ENCODE data around the gene THADA.
A peak's percentile ranks its signal among the peaks of the same experiment; 100 is the strongest.
"Not testable (repeated sequence)": the region's sequence is repeated elsewhere in the genome, so short reads cannot be mapped to it uniquely, and the experiment has no call there.

THADA gene

GRCh38 chr2:43207553-43208300, 388.1 kb downstream of the THADA start:
- DNase-seq (ENCODE audit: low spot score): peak; percentile 39

GRCh38 chr2:43206602-43207001, 389.2 kb downstream of the THADA start:
- no peak for DNase-seq (ENCODE audit: low spot score)

- DNase-seq (ENCODE audit: low spot score): no peak
These were observed 392.5 kb downstream of the THADA start for GRCh38 chr2:43203373-43203772.

- DNase-seq (ENCODE audit: low spot score): no peak
These were observed 393.5 kb downstream of the THADA start for GRCh38 chr2:43202289-43202688.

- no peak for DNase-seq (ENCODE audit: low spot score)
These were observed 394.3 kb downstream of the THADA start for GRCh38 chr2:43201497-43201896.

- DNase-seq (ENCODE audit: low spot score): no peak
These were observed 394.8 kb downstream of the THADA start for GRCh38 chr2:43201016-43201415.

- DNase-seq (ENCODE audit: low spot score): no peak
These were observed 396.0 kb downstream of the THADA start for GRCh38 chr2:43199492-43200488.

GRCh38 chr2:43198263-43198662, 397.6 kb downstream of the THADA start:
- DNase-seq (ENCODE audit: low spot score): no peak

GRCh38 chr2:43197588-43197896, 398.3 kb downstream of the THADA start:
- no peak for DNase-seq (ENCODE audit: low spot score)

- peak; percentile 78 for DNase-seq (ENCODE audit: low spot score)
These were observed 398.9 kb downstream of the THADA start for GRCh38 chr2:43196768-43197587.

- DNase-seq (ENCODE audit: low spot score): no peak
These were observed 401.5 kb downstream of the THADA start for GRCh38 chr2:43194121-43194869.

GRCh38 chr2:43193652-43194120, 402.2 kb downstream of the THADA start:
- no peak for DNase-seq (ENCODE audit: low spot score)

- no peak for DNase-seq (ENCODE audit: low spot score)
These were observed 402.8 kb downstream of the THADA start for GRCh38 chr2:43192744-43193651.

- DNase-seq (ENCODE audit: low spot score): peak; percentile 52
These were observed 403.8 kb downstream of the THADA start for GRCh38 chr2:43191947-43192516.

- no peak for DNase-seq (ENCODE audit: low spot score)
These were observed 405.4 kb downstream of the THADA start for GRCh38 chr2:43190311-43191052.

- not testable (repeated sequence) for DNase-seq (ENCODE audit: low spot score)
These were observed 406.0 kb downstream of the THADA start for GRCh38 chr2:43189861-43190260.

- DNase-seq (ENCODE audit: low spot score): no peak
These were observed 407.1 kb downstream of the THADA start for GRCh38 chr2:43188561-43189386.

GRCh38 chr2:43186679-43187374, 409.0 kb downstream of the THADA start:
- no peak for DNase-seq (ENCODE audit: low spot score)
